Uterus (tissue), 4 donors: Measurements from ENCODE around the gene PREX1. TPM values are rescaled to one million over a fixed set of nuclear protein-coding genes. Genes with fewer than 3 reads are reported as not detected.

ENCODE experiments used
- DNase-seq, 2 donors: peaks; one replicate each; pipeline ENCODE4 v3.0.0-alpha.2; 2019 to 2020
- H3K27ac ChIP-seq, 2 donors: fragments of 200-600 bp; sonication (generic); 1 replicate in 1 of 2; 2 replicates in 1 of 2; pipeline ENCODE4 v1.5.1; 2016 to 2018
- H3K27me3 ChIP-seq, 2 donors: fragments of 200-600 bp; sonication (generic); one replicate each; pipeline ENCODE4 v1.5.1; 2018 to 2019; ENCODE audit warnings: control low read depth in 1 of 2
- H3K36me3 ChIP-seq, 2 donors: fragments of 200-600 bp; sonication (generic); one replicate each; pipeline ENCODE4 v1.5.1; 2019; ENCODE audit warnings: control low read depth in 1 of 2
- H3K4me1 ChIP-seq, 2 donors: fragments of 200-600 bp; sonication (generic); one replicate each; pipeline ENCODE4 v1.5.1; 2018 to 2019; ENCODE audit warnings: control low read depth in 1 of 2
- H3K4me3 ChIP-seq, 2 donors: fragments of 200-600 bp; sonication (generic); 1 replicate in 1 of 2; 2 replicates in 1 of 2; pipeline ENCODE4 v1.5.1; 2018 to 2019; ENCODE audit warnings: mild to moderate bottlenecking in 1 of 2
- H3K9me3 ChIP-seq, 2 donors: fragments of 200-600 bp; sonication (generic); one replicate each; pipeline ENCODE4 v1.5.1; 2019; ENCODE audit warnings: control low read depth in 1 of 2
- CTCF ChIP-seq, 4 experiments: fragments of 200-600 bp in 2 of 4; fragments of 450-650 bp in 2 of 4; sonication (generic) in 2 of 4; IDR thresholded peaks; one replicate each; pipeline ENCODE4 v1.5.1; 2016 to 2019; ENCODE audit warnings: antibody characterized with exemption in 4 of 4, mild to moderate bottlenecking in 2 of 4, moderate library complexity in 1 of 4
- POLR2A ChIP-seq, 2 donors: fragments of 450-650 bp; IDR thresholded peaks; one replicate each; pipeline ENCODE4 v1.6.1; 2016; ENCODE audit warnings: antibody characterized with exemption in 2 of 2, mild to moderate bottlenecking in 1 of 2, moderate library complexity in 1 of 2
- intact Hi-C: fragments of 100-400 bp; cut with DNase I; formaldehyde crosslinking; loops from one replicate; pipeline ENCODE4 v1.15.1; 2023; ENCODE audit warnings: low total_unique reads
- total RNA-seq, 4 donors: library from RNA; depleted of rRNA in 3 of 4; stranded (reverse); fragments of >200 nt in 3 of 4; gene quantifications; one replicate each; pipeline versions ENCODE4 v1.1.0 to v1.2.4, GENCODE V29; 2014 to 2023
- donor health status: DM: yes; HTN: yes; CAD: no.

The PREX1 gene
- total RNA-seq, 4 donors from 2014 or later, result 3.6 to 19.7 (median 11.3) TPM

GRCh38 chr20:48577557-48577956, 250.2 kb downstream of the PREX1 start:
- DNase-seq, result no peak
- Histone ChIP-seq H3K4me3 (no peak overlapping the region), H3K36me3 (no peaks in the 10 kb centered on the region), H3K27ac (no peak overlapping the region), H3K9me3 (no peaks in the 10 kb centered on the region), H3K27me3 (no peaks in the 10 kb centered on the region), H3K4me1 (no peaks in the 10 kb centered on the region)
- TF ChIP-seq POLR2A (IDR thresholded peaks at IDR 0.05) (no peak), CTCF (IDR thresholded peaks at IDR 0.05) (no peak)
- intact Hi-C loops, result no loop called here

GRCh38 chr20:48574383-48574782, 253.4 kb downstream of the PREX1 start:
- Histone ChIP-seq H3K27ac (no peak overlapping the region), H3K4me1 (no peaks in the 10 kb centered on the region), H3K36me3 (no peaks in the 10 kb centered on the region), H3K9me3 (no peaks in the 10 kb centered on the region), H3K27me3 (no peaks in the 10 kb centered on the region), H3K4me3 (no peak overlapping the region)
- no peak for DNase-seq
- TF ChIP-seq CTCF (IDR thresholded peaks at IDR 0.05) (no peak), POLR2A (IDR thresholded peaks at IDR 0.05) (no peak)
- intact Hi-C loops, result no loop called here

Other genes with a start within 250 kb of the PREX1 start
- gene ARFGEF2, start 93.7 kb upstream of the PREX1 start, total RNA-seq, result 10 to 100 TPM; 22.0 to 33.7 (median 27.0) TPM
- gene CSE1L, start 218.3 kb upstream of the PREX1 start, total RNA-seq, result 100 to 1,000 TPM in 1 of 4 donors, 10 to 100 TPM in 3; 49.2 to 104 (median 57.6) TPM